ENCODE data around the gene STAG2. TPM values are rescaled to one million over a fixed set of nuclear protein-coding genes. Genes with fewer than 3 reads are reported as not detected.

Gene STAG2
- total RNA-seq, 2 experiments from 2014 or later: 84.7 to 89.4 TPM

GRCh38 chrX:124015721-124016120 lies 54.2 kb downstream of the STAG2 start:
- CTCF ChIA-PET: no interaction called here
- no peak for ATAC-seq (ENCODE audit: poor library complexity)
- TF ChIP-seq, protein P1, sequence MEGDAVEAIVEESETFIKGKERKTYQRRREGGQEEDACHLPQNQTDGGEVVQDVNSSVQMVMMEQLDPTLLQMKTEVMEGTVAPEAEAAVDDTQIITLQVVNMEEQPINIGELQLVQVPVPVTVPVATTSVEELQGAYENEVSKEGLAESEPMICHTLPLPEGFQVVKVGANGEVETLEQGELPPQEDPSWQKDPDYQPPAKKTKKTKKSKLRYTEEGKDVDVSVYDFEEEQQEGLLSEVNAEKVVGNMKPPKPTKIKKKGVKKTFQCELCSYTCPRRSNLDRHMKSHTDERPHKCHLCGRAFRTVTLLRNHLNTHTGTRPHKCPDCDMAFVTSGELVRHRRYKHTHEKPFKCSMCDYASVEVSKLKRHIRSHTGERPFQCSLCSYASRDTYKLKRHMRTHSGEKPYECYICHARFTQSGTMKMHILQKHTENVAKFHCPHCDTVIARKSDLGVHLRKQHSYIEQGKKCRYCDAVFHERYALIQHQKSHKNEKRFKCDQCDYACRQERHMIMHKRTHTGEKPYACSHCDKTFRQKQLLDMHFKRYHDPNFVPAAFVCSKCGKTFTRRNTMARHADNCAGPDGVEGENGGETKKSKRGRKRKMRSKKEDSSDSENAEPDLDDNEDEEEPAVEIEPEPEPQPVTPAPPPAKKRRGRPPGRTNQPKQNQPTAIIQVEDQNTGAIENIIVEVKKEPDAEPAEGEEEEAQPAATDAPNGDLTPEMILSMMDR (IDR thresholded peaks at IDR 0.05): no peak

GRCh38 chrX:124016825-124017224 lies 55.3 kb downstream of the STAG2 start:
- Mint-ChIP-seq H3K4me1 (ENCODE audit: low read depth) (peaks cover 58% of the 10 kb centered on the region), H3K4me3 (no peak overlapping the region), H3K36me3 (ENCODE audit: low read depth) (no peaks in the 10 kb centered on the region), H3K27ac (no peak overlapping the region), H3K27me3 (no peaks in the 10 kb centered on the region), H3K9me3 (no peaks in the 10 kb centered on the region)
- Histone ChIP-seq H3K9me3 (ENCODE audit: control insufficient read depth in 1 of 2, insufficient read depth in 1 of 2, low read length in 2 of 2) (no peaks in the 10 kb centered on the region), H3K4me3 (ENCODE audit: low read length) (no peak overlapping the region), H3K36me3 (ENCODE audit: insufficient read depth, low read length) (no peaks in the 10 kb centered on the region), H3K27ac (ENCODE audit: low read depth in 1 of 2, low read length in 2 of 2) (no peak overlapping the region), H3K4me1 (ENCODE audit: insufficient read depth, low read length) (peaks cover 9% of the 10 kb centered on the region), H3K27me3 (ENCODE audit: control insufficient read depth in 1 of 2, insufficient read depth in 2 of 2, low read length in 2 of 2) (no peaks in the 10 kb centered on the region)
- intact Hi-C loops (cut with DNase I, micrococcal nuclease): loop anchor here (5.0 to 10.0 kb wide), 3 partner anchors 35 to 182 kb away; no protein-coding TSS in a partner anchor
- POLR2A ChIA-PET: interaction anchor here (1.6 to 1.9 kb wide), 3 partner anchors 11 to 54 kb away, joined by 3 to 9 read pairs (median 4); no protein-coding TSS in a partner anchor
- DNase-seq: no peak
- ATAC-seq (ENCODE audit: poor library complexity): no peak
- TF ChIP-seq, protein P1 (IDR thresholded peaks at IDR 0.05): no peak
- CTCF ChIA-PET: no interaction called here

More at GRCh38 chrX:124015721-124016120, 54.2 kb downstream of the STAG2 start:
- DNase-seq: no peak
- peak overlapping the region; percentile 64 for H3K27ac Mint-ChIP-seq
- no peaks in the 10 kb centered on the region for H3K36me3 Mint-ChIP-seq (ENCODE audit: low read depth)
- no peaks in the 10 kb centered on the region for H3K27me3 Mint-ChIP-seq
- H3K4me3 ChIP-seq (ENCODE audit: low read length): no peak overlapping the region
- H3K36me3 ChIP-seq (ENCODE audit: insufficient read depth, low read length): no peaks in the 10 kb centered on the region
- POLR2A ChIA-PET: interaction anchor here (1.6 kb wide), 2 partner anchors 10 to 18 kb away, joined by 3 to 4 read pairs; no protein-coding TSS in a partner anchor
- H3K9me3 Mint-ChIP-seq: no peaks in the 10 kb centered on the region
- peaks cover 69% of the 10 kb centered on the region for H3K4me1 Mint-ChIP-seq (ENCODE audit: low read depth)
- no peaks in the 10 kb centered on the region for H3K9me3 ChIP-seq (ENCODE audit: control insufficient read depth in 1 of 2, insufficient read depth in 1 of 2, low read length in 2 of 2)
- H3K4me3 Mint-ChIP-seq: no peak overlapping the region
- H3K4me1 ChIP-seq (ENCODE audit: insufficient read depth, low read length): peaks cover 12% of the 10 kb centered on the region
- no peaks in the 10 kb centered on the region for H3K27me3 ChIP-seq (ENCODE audit: control insufficient read depth in 1 of 2, insufficient read depth in 2 of 2, low read length in 2 of 2)
- intact Hi-C loops (cut with DNase I, micrococcal nuclease): loop anchor here (5.0 to 10.0 kb wide), 3 partner anchors 33 to 181 kb away; no protein-coding TSS in a partner anchor
- no peak overlapping the region for H3K27ac ChIP-seq (ENCODE audit: low read depth in 1 of 2, low read length in 2 of 2)

- Mint-ChIP-seq H3K9me3 (no peaks in the 10 kb centered on the region), H3K36me3 (ENCODE audit: low read depth) (peaks cover 4% of the 10 kb centered on the region), H3K4me3 (no peak overlapping the region), H3K27ac (peak overlapping the region; percentile 64), H3K27me3 (no peaks in the 10 kb centered on the region), H3K4me1 (ENCODE audit: low read depth) (peaks cover 50% of the 10 kb centered on the region)
- Histone ChIP-seq H3K27me3 (ENCODE audit: control insufficient read depth in 1 of 2, insufficient read depth in 2 of 2, low read length in 2 of 2) (no peaks in the 10 kb centered on the region), H3K9me3 (ENCODE audit: control insufficient read depth in 1 of 2, insufficient read depth in 1 of 2, low read length in 2 of 2) (no peaks in the 10 kb centered on the region), H3K4me3 (ENCODE audit: low read length) (no peak overlapping the region), H3K4me1 (ENCODE audit: insufficient read depth, low read length) (peaks cover 9% of the 10 kb centered on the region), H3K27ac (ENCODE audit: low read depth in 1 of 2, low read length in 2 of 2) (no peak overlapping the region), H3K36me3 (ENCODE audit: insufficient read depth, low read length) (no peaks in the 10 kb centered on the region)
- intact Hi-C loops (cut with DNase I, micrococcal nuclease): loop anchor here (1.0 to 10.0 kb wide), 4 partner anchors 36 to 183 kb away; no protein-coding TSS in a partner anchor
- DNase-seq (peak in 3 of 14 experiments; percentile 14 to 24 (median 20)), ATAC-seq (ENCODE audit: poor library complexity) (peak; percentile 55)
- ChIA-PET CTCF (interaction anchor here (0.5 to 1.2 kb wide), 5 partner anchors 38 to 202 kb away, joined by 3 to 12 read pairs (median 4); no protein-coding TSS in a partner anchor), POLR2A (interaction anchor here (1.2 to 1.9 kb wide), 2 partner anchors 55 to 59 kb away, joined by 6 to 9 read pairs; no protein-coding TSS in a partner anchor)
- TF ChIP-seq, protein P1 (IDR thresholded peaks at IDR 0.05): peak; percentile 35
Observed at GRCh38 chrX:124018023-124018422, 56.5 kb downstream of the STAG2 start.

All from CD4-positive, alpha-beta T cell (primary cell).